SK-N-SH treated with all-trans-retinoic acid at 6 μM for 48 hours (cell line): ENCODE results near the gene APLN.

Experiments used
- GLIS3 ChIP-seq: fragments of 250-450 bp; sonication (Bioruptor Pico); IDR thresholded peaks from 2 replicates; pipeline ENCODE4 v1.5.0; 2020; ENCODE audit warnings: mild to moderate bottlenecking, moderate library complexity
- SNAI2 ChIP-seq: fragments of 250-450 bp; sonication (Bioruptor Pico); IDR thresholded peaks from 2 replicates; pipeline ENCODE4 v1.5.0; 2020; ENCODE audit warnings: mild to moderate bottlenecking, moderate library complexity
- ZNF565 ChIP-seq: fragments of 450-650 bp; formaldehyde crosslinking; conservative IDR thresholded peaks from 2 replicates; pipeline ENCODE4 v1.5.0; 2020; ENCODE audit warnings: low read depth, mild to moderate bottlenecking, moderate library complexity
- TF ChIP-seq, protein P1 (sequence below): fragments of 250-450 bp; sonication (Bioruptor Pico); IDR thresholded peaks from 2 replicates; pipeline ENCODE4 v1.8.0; 2020; ENCODE audit warnings: mild to moderate bottlenecking, moderate library complexity, borderline replicate concordance
- TF ChIP-seq, protein P2 (sequence below): fragments of 250-450 bp; sonication (Bioruptor Pico); IDR thresholded peaks from 2 replicates; pipeline ENCODE4 v1.5.1; 2020; ENCODE audit warnings: low read depth, mild to moderate bottlenecking, moderate library complexity

- TF ChIP-seq SNAI2 (CRISPR knock-in tag) (no peak), GLIS3 (CRISPR knock-in tag) (no peak), ZNF565 (CRISPR knock-in tag) (no peak)
- TF ChIP-seq, protein P1, sequence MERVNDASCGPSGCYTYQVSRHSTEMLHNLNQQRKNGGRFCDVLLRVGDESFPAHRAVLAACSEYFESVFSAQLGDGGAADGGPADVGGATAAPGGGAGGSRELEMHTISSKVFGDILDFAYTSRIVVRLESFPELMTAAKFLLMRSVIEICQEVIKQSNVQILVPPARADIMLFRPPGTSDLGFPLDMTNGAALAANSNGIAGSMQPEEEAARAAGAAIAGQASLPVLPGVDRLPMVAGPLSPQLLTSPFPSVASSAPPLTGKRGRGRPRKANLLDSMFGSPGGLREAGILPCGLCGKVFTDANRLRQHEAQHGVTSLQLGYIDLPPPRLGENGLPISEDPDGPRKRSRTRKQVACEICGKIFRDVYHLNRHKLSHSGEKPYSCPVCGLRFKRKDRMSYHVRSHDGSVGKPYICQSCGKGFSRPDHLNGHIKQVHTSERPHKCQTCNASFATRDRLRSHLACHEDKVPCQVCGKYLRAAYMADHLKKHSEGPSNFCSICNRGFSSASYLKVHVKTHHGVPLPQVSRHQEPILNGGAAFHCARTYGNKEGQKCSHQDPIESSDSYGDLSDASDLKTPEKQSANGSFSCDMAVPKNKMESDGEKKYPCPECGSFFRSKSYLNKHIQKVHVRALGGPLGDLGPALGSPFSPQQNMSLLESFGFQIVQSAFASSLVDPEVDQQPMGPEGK (CRISPR knock-in tag), result no peak
- TF ChIP-seq, protein P2, sequence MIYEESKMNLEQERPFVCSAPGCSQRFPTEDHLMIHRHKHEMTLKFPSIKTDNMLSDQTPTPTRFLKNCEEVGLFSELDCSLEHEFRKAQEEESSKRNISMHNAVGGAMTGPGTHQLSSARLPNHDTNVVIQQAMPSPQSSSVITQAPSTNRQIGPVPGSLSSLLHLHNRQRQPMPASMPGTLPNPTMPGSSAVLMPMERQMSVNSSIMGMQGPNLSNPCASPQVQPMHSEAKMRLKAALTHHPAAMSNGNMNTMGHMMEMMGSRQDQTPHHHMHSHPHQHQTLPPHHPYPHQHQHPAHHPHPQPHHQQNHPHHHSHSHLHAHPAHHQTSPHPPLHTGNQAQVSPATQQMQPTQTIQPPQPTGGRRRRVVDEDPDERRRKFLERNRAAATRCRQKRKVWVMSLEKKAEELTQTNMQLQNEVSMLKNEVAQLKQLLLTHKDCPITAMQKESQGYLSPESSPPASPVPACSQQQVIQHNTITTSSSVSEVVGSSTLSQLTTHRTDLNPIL (CRISPR knock-in tag), result no peak
Observed at GRCh38 chrX:129663171-129663570, 8.4 kb upstream of the APLN start.
